GM19468 (cell line): Measurements from ENCODE around the gene TMEM181.
"Not testable (repeated sequence)": the region's sequence is repeated elsewhere in the genome, so short reads cannot be mapped to it uniquely, and the experiment has no call there.

Experiments
- ATAC-seq: cut with Tn5 transposase; IDR thresholded peaks from one replicate; pipeline ENCODE4 v1.9.1; 2021; ENCODE audit warnings: mild to moderate bottlenecking, moderate library complexity, moderate number of reproducible peaks; ENCODE audit not compliant: unreplicated experiment; ENCODE audit errors: extremely low read depth

TMEM181 gene

DNA sequence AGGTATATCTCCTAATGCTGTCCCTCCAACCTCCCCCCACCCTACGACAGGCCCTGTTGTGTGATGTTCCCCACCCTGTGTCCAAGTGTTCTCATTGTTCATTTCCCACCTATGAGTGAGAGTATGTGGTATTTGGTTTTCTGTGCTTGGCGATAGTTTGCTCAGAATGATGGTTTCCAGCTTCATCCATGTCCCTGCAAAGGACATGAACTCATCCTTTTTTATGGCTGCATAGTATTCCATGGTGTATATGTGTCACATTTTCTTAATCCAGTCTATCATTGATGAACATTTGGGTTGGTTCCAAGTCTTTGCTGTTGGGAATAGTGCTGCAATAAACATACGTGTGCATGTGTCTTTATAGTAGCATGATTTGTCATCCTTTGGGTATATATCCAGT lies 54.7 kb downstream of the TMEM181 start:
- not testable (repeated sequence) for ATAC-seq

DNA sequence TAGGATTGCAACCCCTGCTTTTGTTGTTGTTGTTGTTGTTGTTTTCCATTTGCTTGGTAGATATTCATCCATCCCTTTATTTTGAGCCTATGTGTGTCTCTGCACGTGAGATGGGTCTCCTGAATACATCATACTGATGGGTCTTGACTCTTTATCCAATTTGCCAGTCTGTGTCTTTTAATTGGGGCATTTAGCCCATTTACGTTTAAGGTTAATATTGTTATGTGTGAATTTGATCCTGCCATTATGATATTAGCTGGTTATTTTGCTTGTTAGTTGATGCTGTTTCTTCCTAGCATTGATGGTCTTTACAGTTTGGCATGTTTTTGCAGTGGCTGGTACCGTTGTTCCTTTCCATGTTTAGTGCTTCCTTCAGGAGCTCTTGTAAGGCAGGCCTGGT lies 58.4 kb downstream of the TMEM181 start:
- ATAC-seq = not testable (repeated sequence)

DNA sequence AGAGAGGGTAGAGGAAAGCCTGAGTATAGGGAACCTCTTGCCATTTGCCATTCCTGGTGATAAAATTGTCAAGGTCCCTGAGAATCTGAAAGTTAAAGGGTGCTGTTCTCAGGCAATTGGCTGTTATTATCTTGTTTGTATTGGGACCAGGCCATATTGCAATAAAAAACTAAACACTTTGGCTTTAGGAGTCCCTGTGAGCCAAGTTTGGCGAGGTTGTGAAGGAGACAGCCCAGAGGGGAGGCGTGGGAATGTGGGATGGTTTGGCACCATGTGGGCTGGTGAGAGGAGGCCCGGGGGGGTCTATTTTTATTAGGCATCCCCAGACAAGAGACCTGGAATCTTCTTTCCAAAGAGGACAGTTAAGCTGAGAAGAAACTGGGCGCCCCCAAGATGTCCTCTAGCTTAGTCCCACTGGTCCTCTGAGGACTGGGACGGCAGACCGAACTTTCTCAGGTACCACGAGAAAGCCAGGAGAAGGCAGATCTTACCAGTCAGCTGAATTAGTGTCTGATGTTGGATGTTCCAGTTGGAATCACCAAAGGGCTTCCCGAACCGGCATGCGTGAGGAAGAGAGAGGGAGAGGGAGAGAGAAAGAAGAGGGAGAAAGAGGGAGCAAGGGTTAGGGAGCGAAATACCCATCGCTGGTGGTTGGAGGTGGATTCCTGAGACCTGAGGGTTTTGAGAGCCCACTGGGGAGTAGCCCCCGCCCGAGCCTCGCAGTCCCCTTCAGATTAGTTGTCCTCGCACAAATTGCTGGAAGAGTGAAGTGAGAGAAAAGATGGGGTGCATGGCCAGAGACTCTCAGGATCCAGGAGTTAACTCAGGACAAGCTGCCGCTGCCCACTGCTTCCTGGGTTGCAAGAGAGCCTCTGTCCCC lies 60.3 kb downstream of the TMEM181 start:
- ATAC-seq = no peak

DNA sequence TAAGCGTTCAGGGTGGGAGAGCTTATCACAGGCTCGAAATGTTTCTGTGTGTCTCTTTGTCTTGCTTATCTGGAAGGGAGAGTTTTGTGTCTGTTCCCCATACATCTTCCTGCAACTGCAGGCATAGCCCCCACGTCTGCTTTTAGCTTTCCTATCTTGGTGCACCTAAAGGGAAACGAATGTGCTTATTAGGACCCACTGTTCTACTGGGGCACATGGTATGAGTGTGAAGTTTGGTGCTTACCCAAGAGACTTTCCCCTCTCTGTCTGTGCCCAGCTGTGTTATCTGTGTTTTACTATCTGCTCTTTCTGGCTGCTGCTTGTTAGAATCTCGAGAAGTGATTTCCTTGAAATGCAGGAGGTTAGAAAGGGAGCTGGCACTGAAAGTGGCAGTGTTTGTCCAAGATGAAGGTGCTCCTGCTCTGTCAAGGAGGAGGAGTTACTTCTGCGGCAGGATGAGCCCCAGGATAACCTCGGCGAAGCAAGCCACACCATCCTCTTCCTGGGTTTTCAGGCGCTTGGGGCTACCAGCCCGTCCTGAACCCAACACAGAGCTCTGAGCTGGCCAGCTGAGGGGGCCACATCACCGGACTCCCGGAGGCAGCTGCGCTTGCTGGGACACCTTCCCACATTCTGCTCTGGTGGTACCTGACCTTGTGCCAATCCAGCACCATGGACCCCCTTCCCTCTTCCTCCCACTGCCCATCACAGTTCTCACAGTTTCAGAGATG lies 61.2 kb downstream of the TMEM181 start:
- ATAC-seq = no peak

DNA sequence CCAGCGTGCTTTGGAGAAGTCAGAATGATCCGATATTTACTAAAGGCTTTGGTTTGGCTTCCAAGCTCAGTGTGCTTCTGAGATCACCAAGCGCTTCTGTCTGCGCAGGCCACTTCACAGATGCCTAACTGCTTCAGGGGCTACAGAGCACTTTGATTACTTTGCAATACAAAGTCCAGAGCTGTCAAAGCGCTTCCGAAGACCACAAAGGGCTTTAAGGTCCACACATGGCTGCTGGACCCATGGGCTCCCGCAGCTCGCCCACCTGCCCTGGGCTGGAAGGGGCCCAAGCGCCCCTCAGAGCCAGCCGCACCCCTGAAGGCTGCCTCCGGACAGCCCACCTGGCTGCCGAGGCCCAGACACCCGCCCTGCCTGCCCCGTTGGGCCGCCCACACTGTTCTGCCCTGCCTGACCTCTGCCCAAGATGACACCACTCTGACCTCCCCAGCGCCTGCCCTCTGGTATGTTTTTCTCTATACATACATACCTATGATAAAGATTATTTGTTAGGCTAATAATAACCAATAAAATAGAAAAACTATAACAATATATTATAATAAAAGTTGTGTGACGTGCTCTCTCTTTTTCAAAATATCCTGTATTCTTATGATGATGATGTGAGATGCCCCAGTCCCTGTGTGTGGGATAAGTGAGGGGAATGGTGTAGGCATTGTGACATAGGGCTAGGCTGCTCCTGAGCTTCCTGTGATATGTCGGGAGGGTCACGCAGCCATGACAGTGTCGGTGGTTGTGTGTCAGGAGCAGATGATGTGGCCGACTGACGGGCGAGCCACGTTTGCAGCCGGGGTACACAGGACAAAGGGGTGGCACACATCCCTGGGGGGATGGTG lies 62.0 kb downstream of the TMEM181 start:
- no peak for ATAC-seq

DNA sequence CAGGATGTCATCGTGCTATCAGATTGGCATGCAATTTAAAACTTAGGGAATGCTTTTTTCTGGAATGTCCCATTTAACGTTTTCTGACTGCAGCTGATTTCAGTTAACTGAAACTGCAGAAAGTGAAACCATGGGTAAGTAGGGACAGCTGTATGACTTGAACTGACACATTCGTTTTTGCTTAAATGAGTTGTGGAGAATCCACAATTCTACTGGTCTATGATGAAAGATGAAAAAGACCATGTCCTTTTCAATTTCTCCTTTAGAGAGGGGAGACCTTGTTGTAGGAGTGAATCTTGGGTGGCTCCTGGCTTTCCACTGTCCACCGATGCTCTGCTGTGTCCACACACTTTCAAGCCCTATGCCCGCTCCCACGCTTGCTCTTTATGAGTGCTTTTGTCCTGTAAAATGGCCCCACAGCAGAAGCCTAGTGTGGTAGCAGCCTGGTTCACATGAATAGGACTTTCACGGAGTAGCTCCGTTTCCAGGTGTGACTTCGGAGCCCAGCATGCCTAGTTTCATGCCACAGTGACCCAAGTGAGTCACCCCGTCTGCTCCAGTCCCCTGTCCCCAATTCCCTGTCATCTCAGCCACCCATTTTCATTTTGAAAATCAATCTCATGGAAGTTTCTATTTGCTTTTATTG lies 62.8 kb downstream of the TMEM181 start:
- no peak for ATAC-seq

DNA sequence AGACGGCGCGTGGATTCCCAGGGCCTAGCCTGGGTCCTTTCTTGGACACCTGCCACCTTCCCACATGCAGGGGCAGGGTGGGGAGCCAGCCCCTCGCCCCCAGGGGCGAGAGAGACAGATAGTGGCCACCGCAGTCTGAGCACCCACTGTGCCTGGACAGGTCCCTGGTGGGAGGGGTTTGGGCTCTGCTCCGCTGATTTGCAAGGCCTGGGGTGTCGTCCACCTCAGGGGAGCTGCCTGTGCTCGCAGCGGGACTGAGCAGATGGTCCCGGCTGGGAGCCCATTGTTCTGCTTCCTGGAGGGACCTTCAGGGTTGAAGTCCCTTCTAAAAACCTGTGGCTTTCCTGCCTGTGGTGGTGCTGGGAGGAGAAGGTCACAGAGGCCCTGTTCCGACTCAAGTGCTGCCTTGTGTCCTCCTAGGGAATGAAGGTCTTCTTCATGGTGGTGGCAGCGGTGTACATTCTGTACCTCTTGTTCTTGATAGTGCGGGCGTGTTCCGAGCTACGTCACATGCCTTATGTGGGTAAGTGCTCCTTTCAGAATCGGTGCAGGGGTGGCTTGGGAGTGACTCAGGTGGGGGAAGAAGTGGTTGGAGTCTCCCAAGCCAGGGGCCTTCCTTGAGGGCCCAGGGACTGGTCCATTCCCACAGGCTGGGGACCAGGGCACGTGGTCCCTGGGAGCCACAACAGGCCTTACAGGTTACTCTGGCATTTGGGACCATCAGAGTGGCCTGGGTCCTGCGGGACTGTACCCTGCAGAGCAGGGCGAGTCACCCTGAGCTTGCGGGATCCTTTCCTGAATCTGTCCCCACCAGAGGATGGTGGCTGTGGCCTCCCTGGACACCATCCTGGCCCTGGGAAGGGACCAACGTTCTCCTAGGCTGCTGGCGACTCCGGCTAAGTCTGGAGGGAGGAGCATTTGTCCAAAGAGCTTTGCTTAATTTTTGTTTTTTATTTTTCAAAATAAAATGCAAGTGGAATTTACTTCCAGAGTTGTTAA lies 65.1 kb downstream of the TMEM181 start:
- no peak for ATAC-seq

DNA sequence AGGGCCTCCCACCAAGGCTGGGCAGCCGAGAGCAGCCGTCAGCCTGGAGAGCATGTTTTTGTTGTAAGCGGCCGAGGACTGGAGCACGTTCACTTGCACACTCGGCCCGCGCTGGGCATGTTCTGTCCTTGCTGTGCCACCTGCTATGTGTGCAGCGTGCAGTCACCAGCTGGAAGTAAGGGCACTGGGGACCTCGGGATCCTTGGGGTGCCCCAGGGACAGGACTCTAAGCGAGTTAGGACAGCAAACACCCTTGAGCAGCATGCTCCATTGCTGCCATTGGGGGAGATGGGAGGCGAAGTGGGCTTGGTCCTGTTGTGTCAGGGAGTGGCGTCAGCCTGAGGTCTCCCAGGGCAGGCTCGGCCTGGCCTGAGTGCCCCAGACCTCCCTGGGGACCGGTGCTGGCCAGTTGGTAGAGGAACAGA lies 66.0 kb downstream of the TMEM181 start:
- no peak for ATAC-seq

DNA sequence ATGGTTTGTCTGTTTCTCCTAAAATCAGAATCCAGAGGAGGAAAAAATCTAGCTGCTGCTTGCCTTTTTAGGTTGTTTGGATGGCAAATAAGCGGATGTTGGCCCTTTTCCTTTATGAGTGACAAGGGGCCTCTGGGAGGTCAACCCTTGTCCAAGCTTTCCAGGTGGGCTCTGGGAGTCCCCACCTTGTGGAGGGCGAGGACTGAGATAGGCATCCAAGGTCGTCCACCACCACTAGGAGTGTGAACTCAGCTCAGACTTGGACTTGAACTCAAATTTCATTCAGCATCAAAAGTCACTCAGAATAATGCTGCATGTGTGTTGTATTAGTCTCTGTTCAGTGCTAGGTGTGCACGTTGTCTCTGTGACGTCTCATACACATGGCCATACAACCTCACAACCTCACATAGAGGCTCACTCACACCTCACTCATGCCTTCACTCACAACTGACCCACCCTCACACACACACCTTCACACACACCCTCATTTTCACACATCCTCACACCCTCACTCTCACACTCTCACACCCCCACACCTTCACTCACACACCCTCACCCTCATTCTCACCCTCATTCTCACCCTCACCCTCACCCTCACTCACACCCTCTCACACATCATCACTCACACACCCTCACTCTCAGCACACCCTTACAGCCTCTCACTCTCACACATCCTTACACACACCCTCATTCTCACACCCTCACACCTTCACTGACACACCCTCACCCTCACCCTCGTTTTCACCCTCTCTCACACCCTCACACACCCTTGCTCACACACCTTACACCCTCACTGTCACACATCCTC lies 66.7 kb downstream of the TMEM181 start:
- ATAC-seq = no peak

DNA sequence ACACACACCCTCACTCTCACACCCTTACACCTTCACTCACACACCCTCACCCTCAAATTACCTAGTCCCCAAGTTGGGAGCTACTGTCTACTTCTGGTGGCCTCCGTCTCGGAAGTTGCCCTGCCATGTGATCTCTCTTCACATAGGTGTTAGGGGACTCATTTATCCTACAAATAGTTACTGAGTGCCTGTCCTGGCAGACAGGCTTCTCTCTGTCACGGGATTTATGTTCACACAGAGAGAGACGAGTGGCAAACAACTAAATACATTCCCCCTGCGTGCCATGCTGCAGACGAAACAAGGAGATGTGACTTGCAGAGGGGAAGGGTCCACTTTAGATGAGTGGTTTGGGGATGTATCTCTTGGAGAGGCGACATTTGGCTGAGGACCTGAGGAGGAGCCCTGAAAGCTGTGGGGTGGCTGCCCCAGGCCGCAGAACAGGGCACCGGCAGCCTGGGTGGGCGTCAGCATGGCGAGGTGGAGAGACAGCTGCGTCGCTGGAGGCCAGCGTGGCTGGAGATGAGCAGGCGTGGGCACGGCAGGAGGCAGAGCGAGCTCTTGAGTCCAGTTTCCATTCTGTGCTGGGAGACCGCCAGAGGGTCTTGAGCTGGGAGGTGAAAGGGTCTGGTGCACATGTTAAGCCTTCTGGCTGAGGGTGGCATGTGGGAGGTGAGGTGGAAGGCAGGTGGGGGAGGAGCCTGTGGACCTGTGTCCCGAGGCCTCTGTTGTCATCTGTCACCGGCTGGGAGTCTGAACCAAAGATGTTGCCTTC lies 67.5 kb downstream of the TMEM181 start:
- ATAC-seq = no peak

DNA sequence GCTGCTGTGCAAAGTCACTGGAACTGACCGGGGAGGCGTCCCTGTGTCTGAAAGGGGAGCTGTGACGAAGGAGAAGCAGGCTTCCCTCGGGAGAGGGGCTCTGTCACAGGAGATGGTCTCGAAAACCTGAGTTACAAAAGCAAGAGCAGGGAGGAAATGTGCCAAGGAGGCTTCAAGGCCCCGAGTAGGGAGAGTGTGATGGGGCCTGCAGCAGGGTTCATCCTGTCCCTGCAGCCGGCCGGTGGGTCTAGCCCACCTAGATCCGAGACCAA lies 68.0 kb downstream of the TMEM181 start:
- no peak for ATAC-seq

DNA sequence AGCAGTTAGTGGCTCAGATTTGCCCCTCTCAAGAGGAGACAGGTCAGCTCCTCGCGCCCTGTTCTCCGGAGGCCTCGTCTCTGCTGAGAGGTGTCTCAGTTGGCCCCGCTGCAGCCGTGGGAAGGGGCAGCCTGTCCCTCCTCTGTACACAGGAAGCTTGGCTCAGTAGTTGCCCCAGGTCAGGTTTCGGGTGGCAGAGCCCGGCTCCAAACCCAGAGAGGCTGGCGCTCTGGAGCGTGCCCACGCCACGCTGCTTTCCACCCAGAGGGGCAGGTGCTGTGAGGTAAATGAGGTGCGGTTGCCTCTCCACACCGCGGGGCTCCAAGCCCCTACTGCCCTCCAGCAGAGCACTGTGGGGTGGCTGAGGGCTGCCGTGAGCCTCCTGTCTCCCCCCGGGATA lies 68.7 kb downstream of the TMEM181 start:
- no peak for ATAC-seq

DNA sequence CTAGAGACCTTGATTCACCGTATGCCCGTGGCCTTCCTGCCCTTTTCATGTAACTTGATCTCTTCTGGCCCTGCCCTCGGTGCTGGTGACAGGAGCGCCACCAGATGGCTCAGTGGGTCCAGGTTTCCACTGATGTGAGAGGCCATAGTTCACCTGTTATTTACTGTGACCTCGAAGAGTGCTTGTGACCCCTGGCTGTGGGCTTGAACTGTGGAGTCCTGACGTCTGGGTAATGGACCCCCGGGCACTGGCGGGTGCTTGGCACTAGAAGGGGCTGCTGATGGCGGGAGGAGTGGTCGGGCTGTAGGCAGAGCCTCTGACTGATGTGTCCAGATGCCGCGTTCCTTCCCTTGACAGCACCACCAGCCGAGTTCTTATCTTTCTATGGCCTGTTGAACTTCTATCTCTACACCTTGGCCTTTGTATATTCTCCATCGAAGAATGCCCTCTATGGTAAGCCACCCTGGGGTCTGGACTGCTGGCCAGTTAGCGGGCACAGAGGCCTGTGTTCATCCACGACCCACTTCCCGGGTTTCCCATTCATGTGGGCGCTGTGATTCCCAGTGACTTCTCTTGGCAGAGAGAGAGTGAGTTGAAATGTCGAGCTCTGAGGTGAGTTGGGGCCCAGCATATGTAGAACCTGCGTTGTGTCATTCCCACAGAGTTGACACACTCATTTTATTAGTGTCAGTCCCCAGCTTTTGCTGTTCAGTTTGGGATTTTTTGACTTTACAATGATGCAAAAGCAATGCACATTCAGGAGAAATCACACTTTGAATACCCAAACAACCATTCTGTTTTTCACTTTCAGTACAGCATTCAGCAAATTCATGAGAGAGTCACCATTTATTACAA lies 69.7 kb downstream of the TMEM181 start:
- no peak for ATAC-seq

DNA sequence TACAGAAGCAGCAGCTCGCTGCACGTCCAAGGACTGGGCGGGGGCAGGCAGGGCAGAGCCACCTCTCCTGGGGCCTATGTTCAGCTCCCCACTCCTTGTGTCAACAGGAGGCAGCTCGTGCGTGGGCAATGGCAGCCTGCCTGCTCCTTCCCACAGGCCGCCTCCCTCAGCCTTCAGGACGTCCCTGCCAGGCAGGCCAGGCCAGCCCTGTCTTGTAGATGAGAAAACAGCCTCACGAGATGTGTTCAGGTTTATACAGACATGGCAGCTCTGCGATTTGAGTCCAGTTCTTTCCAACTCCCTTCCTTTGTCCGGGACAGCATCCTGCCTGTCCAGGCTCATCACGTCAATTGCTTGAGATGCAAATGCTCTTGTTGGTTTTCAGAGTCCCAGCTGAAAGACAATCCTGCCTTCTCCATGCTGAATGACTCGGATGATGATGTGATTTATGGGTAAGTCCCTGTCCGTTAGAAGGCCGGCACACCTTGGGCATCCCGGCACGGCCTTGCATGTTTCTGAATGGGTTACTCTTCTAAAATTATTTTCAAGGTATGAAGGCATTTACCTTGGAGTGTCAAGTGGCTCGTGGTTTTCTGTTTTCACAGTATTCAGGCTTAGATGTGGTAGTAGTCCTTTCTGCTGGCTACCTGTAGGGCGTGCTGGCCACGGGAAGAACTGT lies 71.2 kb downstream of the TMEM181 start:
- ATAC-seq = no peak

DNA sequence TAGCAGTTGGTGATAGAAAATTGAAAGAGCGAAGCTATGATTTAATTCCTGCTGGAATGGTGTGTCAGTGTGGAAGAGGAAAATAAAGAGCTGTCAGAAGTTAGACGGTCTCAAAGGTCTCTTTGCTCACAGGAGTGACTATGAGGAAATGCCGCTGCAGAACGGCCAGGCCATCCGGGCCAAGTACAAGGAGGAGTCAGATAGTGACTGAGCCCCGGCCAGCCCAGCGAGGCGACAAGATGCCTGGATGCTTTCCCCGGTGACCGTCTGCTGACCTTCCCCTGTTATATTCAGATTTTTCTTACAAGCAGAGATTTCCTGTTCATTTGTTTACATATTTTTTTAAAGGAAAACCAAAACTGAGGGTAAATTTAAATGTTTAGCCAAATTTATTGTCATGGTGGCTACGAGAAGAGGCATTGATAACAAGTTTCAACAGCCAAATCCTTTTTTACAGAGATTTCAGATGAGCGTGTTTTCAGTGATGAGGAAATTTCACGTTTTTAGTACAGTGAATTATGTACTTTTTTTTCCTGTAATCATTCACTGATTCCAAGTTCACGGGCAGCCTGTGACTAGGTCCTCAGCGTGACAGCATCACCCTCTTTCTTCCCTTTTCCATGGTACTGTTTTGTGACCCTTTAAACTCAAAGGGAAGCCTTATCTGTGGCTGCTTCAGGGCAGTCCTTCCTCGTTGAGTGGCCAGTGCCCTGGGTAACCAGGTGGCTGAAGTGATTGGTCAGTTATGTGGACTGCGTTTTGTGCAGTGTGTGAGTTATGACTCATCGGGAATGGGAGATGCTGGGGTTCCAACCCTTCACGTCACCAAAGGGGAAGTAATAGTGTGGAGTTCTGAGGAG lies 72.0 kb downstream of the TMEM181 start:
- ATAC-seq = no peak
